Measurements from ENCODE around the gene USH2A. TPM values are rescaled to one million over a fixed set of nuclear protein-coding genes. Genes with fewer than 3 reads are reported as not detected.

USH2A gene
- polyA plus RNA-seq, 1 of the 3 experiments (the other 2 are of a cell fraction) = under 0.01 TPM

- no peak for TF ChIP-seq NRF1 (IDR thresholded peaks at IDR 0.05; ENCODE audit: low read depth, low read length)
- TF ChIP-seq TEAD4 (IDR thresholded peaks at IDR 0.05; ENCODE audit: borderline replicate concordance, insufficient read depth) = no peak
- TF ChIP-seq, protein P1, sequence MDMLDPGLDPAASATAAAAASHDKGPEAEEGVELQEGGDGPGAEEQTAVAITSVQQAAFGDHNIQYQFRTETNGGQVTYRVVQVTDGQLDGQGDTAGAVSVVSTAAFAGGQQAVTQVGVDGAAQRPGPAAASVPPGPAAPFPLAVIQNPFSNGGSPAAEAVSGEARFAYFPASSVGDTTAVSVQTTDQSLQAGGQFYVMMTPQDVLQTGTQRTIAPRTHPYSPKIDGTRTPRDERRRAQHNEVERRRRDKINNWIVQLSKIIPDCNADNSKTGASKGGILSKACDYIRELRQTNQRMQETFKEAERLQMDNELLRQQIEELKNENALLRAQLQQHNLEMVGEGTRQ (IDR thresholded peaks at IDR 0.05; ENCODE audit: borderline replicate concordance, low read depth, low read length) = no peak
- no peak for TF ChIP-seq CTCF (IDR thresholded peaks at IDR 0.05)
- TF ChIP-seq RCOR1 (IDR thresholded peaks at IDR 0.05; ENCODE audit: low read length) = no peak
- TF ChIP-seq TCF12 (IDR thresholded peaks at IDR 0.05) = no peak
These were observed 332.7 kb downstream of the USH2A start (continued) for GRCh38 chr1:216090556-216090955.

DNA sequence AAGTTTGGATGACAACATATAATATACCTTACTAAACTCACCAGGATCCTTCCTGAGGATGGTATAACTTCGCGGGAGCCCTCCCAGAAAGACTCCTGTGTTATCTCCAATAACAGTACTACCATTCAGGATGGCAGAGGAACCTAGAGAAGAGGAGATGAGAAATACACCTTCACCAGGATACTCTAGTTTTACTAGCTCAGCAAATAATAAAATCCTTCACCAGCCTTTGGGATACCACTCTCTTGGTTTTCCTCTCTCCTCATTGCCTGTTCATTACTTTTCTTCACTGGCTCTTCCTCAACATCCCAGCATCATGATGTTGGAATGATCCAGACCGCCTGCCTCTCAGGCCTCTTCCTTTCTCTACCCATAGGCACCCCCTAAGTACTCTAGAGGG, 336.6 kb downstream of the USH2A start:
- Histone ChIP-seq H3K4me3 (ENCODE audit: low read depth in 2 of 2, low read length in 1 of 2) (no peak overlapping the region), H4K20me1 (ENCODE audit: insufficient read depth) (no peaks in the 10 kb centered on the region), H3K9ac (no peak overlapping the region), H3K36me3 (replicated peaks in 1 of 2; ENCODE audit: control insufficient read depth in 1 of 2, insufficient read depth in 2 of 2, low read length in 1 of 2) (no peaks in the 10 kb centered on the region), H3F3A (replicated peaks; ENCODE audit: insufficient read depth) (no peaks in the 10 kb centered on the region), H3K27me3 (ENCODE audit: insufficient read depth) (no peaks in the 10 kb centered on the region), H3K4me1 (ENCODE audit: control insufficient read depth in 1 of 2, insufficient read depth in 2 of 2, low read depth in 1 of 2, low read length in 1 of 2) (no peaks in the 10 kb centered on the region; a peak in 1 of 4 replicates), H3K9me3 (no peaks in the 10 kb centered on the region), H3K9me2 (no peaks in the 10 kb centered on the region), H3K79me2 (ENCODE audit: insufficient read depth) (no peaks in the 10 kb centered on the region), H3K27ac (ENCODE audit: low read depth in 2 of 2, low read length in 1 of 2) (no peak overlapping the region), H3K4me2 (no peak overlapping the region), H2AFZ (ENCODE audit: low read depth) (no peak overlapping the region)
- ChIA-PET CTCF (interaction anchor here (0.5 kb wide), 1 partner anchor 27 kb away, joined by 3 read pairs; no protein-coding TSS in a partner anchor), POLR2A (no interaction called here)
- 50% methylated on average over 3 of the region's 3 CpGs for WGBS (ENCODE audit: low lambda C conversion rate)
- DNase-seq = no peak
- TF ChIP-seq POLR2AphosphoS5 (IDR thresholded peaks at IDR 0.05; ENCODE audit: low read depth, low read length) = no peak
- TF ChIP-seq SMC3 (IDR thresholded peaks at IDR 0.05; ENCODE audit: low read depth, low read length) = no peak
- TF ChIP-seq FOXM1 (IDR thresholded peaks at IDR 0.05; ENCODE audit: low read depth) = no peak
- TF ChIP-seq YY1 (IDR thresholded peaks at IDR 0.05; ENCODE audit: low read depth) = no peak
- TF ChIP-seq NRF1 (IDR thresholded peaks at IDR 0.05; ENCODE audit: low read depth, low read length) = no peak

GRCh38 chr1:216081445-216081844, 341.8 kb downstream of the USH2A start:
- H3K79me2 ChIP-seq (ENCODE audit: insufficient read depth) = no peaks in the 10 kb centered on the region
- H3F3A ChIP-seq (replicated peaks; ENCODE audit: insufficient read depth) = no peaks in the 10 kb centered on the region
- no peak overlapping the region for H3K9ac ChIP-seq
- H3K27ac ChIP-seq (ENCODE audit: low read depth in 2 of 2, low read length in 1 of 2) = no peak overlapping the region
- ChIA-PET CTCF (interaction anchor here (1.0 kb wide), 1 partner anchor 8 kb away, joined by 3 read pairs; no protein-coding TSS in a partner anchor), POLR2A (no interaction called here)
- H3K4me2 ChIP-seq = no peak overlapping the region
- no peak for DNase-seq
- H4K20me1 ChIP-seq (ENCODE audit: insufficient read depth) = no peaks in the 10 kb centered on the region
- no peaks in the 10 kb centered on the region for H3K9me3 ChIP-seq
- 40% methylated on average over 5 of the region's 5 CpGs for WGBS (ENCODE audit: low lambda C conversion rate)
- TF ChIP-seq GABPA (IDR thresholded peaks at IDR 0.05; ENCODE audit: low read depth) (no peak), RAD21 (IDR thresholded peaks at IDR 0.05; ENCODE audit: low read length) (no peak), RFX5 (IDR thresholded peaks at IDR 0.05; ENCODE audit: low read length) (no peak), TEAD4 (IDR thresholded peaks at IDR 0.05; ENCODE audit: borderline replicate concordance, insufficient read depth) (no peak), NRF1 (IDR thresholded peaks at IDR 0.05; ENCODE audit: low read depth, low read length) (no peak)
- no peaks in the 10 kb centered on the region for H3K9me2 ChIP-seq
- H3K27me3 ChIP-seq (ENCODE audit: insufficient read depth) = no peaks in the 10 kb centered on the region
- no peaks in the 10 kb centered on the region for H3K36me3 ChIP-seq (replicated peaks in 1 of 2; ENCODE audit: control insufficient read depth in 1 of 2, insufficient read depth in 2 of 2, low read length in 1 of 2)
- no peak overlapping the region for H2AFZ ChIP-seq (ENCODE audit: low read depth)
- H3K4me3 ChIP-seq (ENCODE audit: low read depth in 2 of 2, low read length in 1 of 2) = no peak overlapping the region
- H3K4me1 ChIP-seq (ENCODE audit: control insufficient read depth in 1 of 2, insufficient read depth in 2 of 2, low read depth in 1 of 2, low read length in 1 of 2) = no peaks in the 10 kb centered on the region; a peak in 1 of 4 replicates
